ENCODE measurements around the gene PIMREG. TPM values are rescaled to one million over a fixed set of nuclear protein-coding genes. Genes with fewer than 3 reads are reported as not detected.

Gene PIMREG
- total RNA-seq, 1 experiment from 2014 or later, result 52.2 TPM

- H4K20me1 ChIP-seq (ENCODE audit: insufficient read depth), result no peaks in the 10 kb centered on the region
- no peaks in the 10 kb centered on the region for H3K36me3 ChIP-seq (ENCODE audit: low read depth)
- no peak overlapping the region for H3K4me2 ChIP-seq
- no peak overlapping the region for H3K4me3 ChIP-seq
- no peaks in the 10 kb centered on the region for H3K27me3 ChIP-seq (ENCODE audit: insufficient read depth, low read depth)
- TF ChIP-seq CTCF (conservative IDR thresholded peaks at IDR 0.05) (no peak), EZH2 (IDR thresholded peaks at IDR 0.05; ENCODE audit: low read depth) (no peak)
- no peaks in the 10 kb centered on the region for H3K9me3 ChIP-seq (ENCODE audit: insufficient read depth, low read depth)
- ChIA-PET POLR2A (ENCODE audit: unreplicated experiment) (no interaction called here), CTCF (interaction anchor here (0.7 kb wide), 1 partner anchor 15 kb away, joined by 3 read pairs; no protein-coding TSS in a partner anchor)
- peaks cover 4% of the 10 kb centered on the region; the same call in 1 of the 2 replicates for H3F3A ChIP-seq (ENCODE audit: insufficient read depth, low read depth)
- DNase-seq, result no peak
- H3K4me1 ChIP-seq (replicated peaks; ENCODE audit: insufficient read depth), result peaks cover 11% of the 10 kb centered on the region
- H3K27ac ChIP-seq, result no peak overlapping the region
- intact Hi-C loops (cut with micrococcal nuclease; ENCODE audit: unreplicated experiment), result no loop called here
- H3K79me2 ChIP-seq (ENCODE audit: low read depth), result no peaks in the 10 kb centered on the region
- BruUV-seq (replicated peaks), result no TSS peak
- no peak overlapping the region for H2AFZ ChIP-seq
- no peaks in the 10 kb centered on the region for H3K9me2 ChIP-seq (ENCODE audit: insufficient read depth)
Measured at GRCh38 chr17:6496116-6496481, 51.8 kb downstream of the PIMREG start.

GRCh38 chr17:6496640-6497441, 52.6 kb downstream of the PIMREG start:
- intact Hi-C loops (cut with micrococcal nuclease; ENCODE audit: unreplicated experiment), result no loop called here
- DNase-seq, result no peak
- Histone ChIP-seq H2AFZ (no peak overlapping the region), H3K4me1 (replicated peaks; ENCODE audit: insufficient read depth) (peaks cover 11% of the 10 kb centered on the region), H3K79me2 (ENCODE audit: low read depth) (no peaks in the 10 kb centered on the region), H3K27ac (no peak overlapping the region), H4K20me1 (ENCODE audit: insufficient read depth) (no peaks in the 10 kb centered on the region), H3K9me3 (ENCODE audit: insufficient read depth, low read depth) (no peaks in the 10 kb centered on the region), H3K9me2 (ENCODE audit: insufficient read depth) (no peaks in the 10 kb centered on the region), H3K4me3 (no peak overlapping the region), H3K4me2 (no peak overlapping the region), H3F3A (ENCODE audit: insufficient read depth, low read depth) (no peaks in the 10 kb centered on the region), H3K36me3 (ENCODE audit: low read depth) (no peaks in the 10 kb centered on the region), H3K27me3 (ENCODE audit: insufficient read depth, low read depth) (no peaks in the 10 kb centered on the region)
- CTCF ChIA-PET, result no interaction called here
- no TSS peak for BruUV-seq (replicated peaks)
- TF ChIP-seq EZH2 (IDR thresholded peaks at IDR 0.05; ENCODE audit: low read depth), result no peak
- TF ChIP-seq CTCF (conservative IDR thresholded peaks at IDR 0.05), result no peak
- POLR2A ChIA-PET (ENCODE audit: unreplicated experiment), result no interaction called here

DNA sequence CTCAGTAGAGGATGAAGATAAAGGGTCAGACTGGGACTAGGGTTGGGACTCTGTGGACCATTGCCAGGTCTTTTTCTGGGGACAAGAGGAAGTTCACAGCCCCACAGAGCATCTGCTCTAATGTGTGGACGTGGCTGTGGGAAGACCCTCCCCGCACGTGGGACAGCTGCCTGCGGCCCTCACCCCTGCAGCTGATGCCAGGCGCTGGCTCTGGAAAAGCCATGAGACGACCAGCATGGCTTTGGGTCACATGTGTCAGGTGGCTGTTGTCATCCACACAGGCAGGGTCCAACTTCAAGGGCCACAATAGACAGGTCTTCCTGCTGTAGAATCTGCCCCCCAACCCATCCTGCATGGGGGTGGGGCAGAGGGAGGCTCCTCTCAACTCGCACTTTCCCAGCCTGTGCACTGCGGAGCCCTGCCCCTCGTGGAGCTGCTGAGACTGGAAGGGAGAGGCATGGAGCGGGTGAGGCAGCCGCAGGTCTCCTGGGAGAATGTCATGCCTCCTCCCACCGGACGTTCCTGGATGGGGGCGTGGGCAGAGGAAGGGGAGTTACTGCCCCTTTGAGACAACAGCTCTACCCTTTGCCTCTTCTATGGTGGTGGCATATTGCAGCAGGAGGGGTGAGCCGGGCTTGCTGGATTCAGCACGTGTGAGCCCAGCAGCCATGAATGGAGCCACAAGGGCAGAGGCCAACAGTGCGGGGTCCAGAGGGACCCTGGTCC, 53.4 kb downstream of the PIMREG start:
- no peaks in the 10 kb centered on the region for H3K9me3 ChIP-seq (ENCODE audit: insufficient read depth, low read depth)
- H4K20me1 ChIP-seq (ENCODE audit: insufficient read depth), result no peaks in the 10 kb centered on the region
- H3K9me2 ChIP-seq (ENCODE audit: insufficient read depth), result no peaks in the 10 kb centered on the region
- ChIA-PET POLR2A (ENCODE audit: unreplicated experiment) (no interaction called here), CTCF (no interaction called here)
- no peaks in the 10 kb centered on the region for H3K27me3 ChIP-seq (ENCODE audit: insufficient read depth, low read depth)
- no peak overlapping the region for H2AFZ ChIP-seq
- no peak for DNase-seq
- H3K4me1 ChIP-seq (replicated peaks; ENCODE audit: insufficient read depth), result peaks cover 11% of the 10 kb centered on the region
- TF ChIP-seq CTCF (conservative IDR thresholded peaks at IDR 0.05) (no peak), EZH2 (IDR thresholded peaks at IDR 0.05; ENCODE audit: low read depth) (no peak)
- H3K27ac ChIP-seq, result no peak overlapping the region
- H3K79me2 ChIP-seq (ENCODE audit: low read depth), result no peaks in the 10 kb centered on the region
- no TSS peak for BruUV-seq (replicated peaks)
- H3K4me3 ChIP-seq, result no peak overlapping the region
- intact Hi-C loops (cut with micrococcal nuclease; ENCODE audit: unreplicated experiment), result no loop called here
- H3K4me2 ChIP-seq, result no peak overlapping the region
- no peaks in the 10 kb centered on the region for H3K36me3 ChIP-seq (ENCODE audit: low read depth)
- no peaks in the 10 kb centered on the region for H3F3A ChIP-seq (ENCODE audit: insufficient read depth, low read depth)
